NCI-H1092 (cell line): Measurements from ENCODE around the gene GET3.

Experiments
- DNase-seq: peaks from one replicate; lab custom pipeline; 2025; lab: John Stamatoyannopoulos, UW

GET3 gene

GRCh38 chr19:12779162-12779993 is 42.1 kb downstream of the GET3 start:
- peak; percentile 69 for DNase-seq

GRCh38 chr19:12782174-12782423 is 44.8 kb downstream of the GET3 start:
- no peak for DNase-seq

GRCh38 chr19:12782424-12783290 is 45.4 kb downstream of the GET3 start:
- DNase-seq = peak; percentile 85

GRCh38 chr19:12783291-12783848 is 46.1 kb downstream of the GET3 start:
- no peak for DNase-seq

- no peak for DNase-seq
Observed at GRCh38 chr19:12783849-12784393, 46.6 kb downstream of the GET3 start.

- no peak for DNase-seq
Observed at GRCh38 chr19:12784394-12784870, 47.1 kb downstream of the GET3 start.

- DNase-seq = no peak
Observed at GRCh38 chr19:12784871-12785430, 47.7 kb downstream of the GET3 start.

GRCh38 chr19:12785431-12786031 is 48.2 kb downstream of the GET3 start:
- DNase-seq = no peak

GRCh38 chr19:12786141-12786870 is 49.0 kb downstream of the GET3 start:
- no peak for DNase-seq

- no peak for DNase-seq
Observed at GRCh38 chr19:12786952-12787351, 49.7 kb downstream of the GET3 start.

GRCh38 chr19:12787458-12787857 is 50.2 kb downstream of the GET3 start:
- DNase-seq = no peak

GRCh38 chr19:12788042-12788681 is 50.9 kb downstream of the GET3 start:
- DNase-seq = no peak

GRCh38 chr19:12788682-12789097 is 51.4 kb downstream of the GET3 start:
- DNase-seq = peak; percentile 60

GRCh38 chr19:12789098-12789903 is 52.0 kb downstream of the GET3 start:
- DNase-seq = no peak

- DNase-seq = peak; percentile 90
Observed at GRCh38 chr19:12789904-12790619, 52.8 kb downstream of the GET3 start.

- no peak for DNase-seq
Observed at GRCh38 chr19:12790628-12791344, 53.5 kb downstream of the GET3 start.

GRCh38 chr19:12791345-12792050 is 54.2 kb downstream of the GET3 start, which contains the start of gene JUNB:
TSS of gene JUNB (plus strand) at chr19:12791486. CDS start at chr19:12791772, 286 bp downstream.
- DNase-seq = peak; percentile 91
